Measurements from ENCODE around the gene GRK5. TPM values are rescaled to one million over a fixed set of nuclear protein-coding genes. Genes with fewer than 3 reads are reported as not detected.

GRK5 gene
- total RNA-seq, 1 donor from 2014 or later, result 21.3 TPM

- H3K4me3 Mint-ChIP-seq, result no peak overlapping the region
- ATAC-seq (ENCODE audit: low read depth), result no peak
- POLR2A ChIA-PET, result no interaction called here
These were observed 150.2 kb downstream of the GRK5 start for GRCh38 chr10:119357412-119358151.

GRCh38 chr10:119358152-119358512 lies 150.8 kb downstream of the GRK5 start:
- Mint-ChIP-seq H3K36me3 (ENCODE audit: low read depth) (peaks cover 21% of the 10 kb centered on the region), H3K4me3 (no peak overlapping the region), H3K9me3 (peaks cover 8% of the 10 kb centered on the region), H3K27ac (no peak overlapping the region), H3K4me1 (peaks cover 46% of the 10 kb centered on the region), H3K27me3 (no peaks in the 10 kb centered on the region)
- peak; percentile 40 for ATAC-seq (ENCODE audit: low read depth)
- no peak for DNase-seq
- intact Hi-C loops (cut with micrococcal nuclease), result no loop called here
- POLR2A ChIA-PET, result no interaction called here
- no peak for TF ChIP-seq CTCF (IDR thresholded peaks at IDR 0.05)
- CTCF ChIA-PET, result no interaction called here

More at GRCh38 chr10:119357412-119358151, 150.2 kb downstream of the GRK5 start:
- H3K27ac Mint-ChIP-seq, result no peak overlapping the region
- DNase-seq, result no peak
- intact Hi-C loops (cut with micrococcal nuclease), result no loop called here
- H3K9me3 Mint-ChIP-seq, result peaks cover 8% of the 10 kb centered on the region
- peaks cover 26% of the 10 kb centered on the region for H3K36me3 Mint-ChIP-seq (ENCODE audit: low read depth)
- CTCF ChIA-PET, result no interaction called here
- no peaks in the 10 kb centered on the region for H3K27me3 Mint-ChIP-seq
- H3K4me1 Mint-ChIP-seq, result peaks cover 50% of the 10 kb centered on the region
- no peak for TF ChIP-seq CTCF (IDR thresholded peaks at IDR 0.05)

DNA sequence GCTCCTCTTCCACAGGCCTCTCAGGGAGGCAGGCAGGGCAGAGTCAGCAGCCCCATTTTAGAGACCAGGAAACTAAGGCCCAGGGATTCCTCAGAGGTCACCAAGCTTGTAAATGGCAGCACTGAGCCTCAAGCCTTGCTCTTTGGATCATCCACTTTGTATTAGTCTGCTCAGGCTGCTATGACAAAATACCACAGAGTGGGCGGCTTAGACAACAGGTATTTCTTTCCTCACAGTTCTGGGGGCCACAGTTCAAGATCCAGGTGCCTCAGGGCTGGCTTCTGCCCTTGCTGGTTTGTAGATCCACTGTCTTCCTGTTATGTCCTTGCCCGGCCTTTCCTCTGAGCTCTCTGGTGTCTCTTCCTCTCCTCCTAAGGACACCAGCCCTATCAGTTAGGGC lies 151.2 kb downstream of the GRK5 start:
- H3K4me3 Mint-ChIP-seq, result no peak overlapping the region
- intact Hi-C loops (cut with micrococcal nuclease), result no loop called here
- no peak for ATAC-seq (ENCODE audit: low read depth)
- peaks cover 23% of the 10 kb centered on the region for H3K36me3 Mint-ChIP-seq (ENCODE audit: low read depth)
- peaks cover 43% of the 10 kb centered on the region for H3K4me1 Mint-ChIP-seq
- POLR2A ChIA-PET, result no interaction called here
- H3K27ac Mint-ChIP-seq, result peak overlapping the region; percentile 24
- no peak for TF ChIP-seq CTCF (IDR thresholded peaks at IDR 0.05)
- CTCF ChIA-PET, result no interaction called here
- H3K27me3 Mint-ChIP-seq, result no peaks in the 10 kb centered on the region
- peaks cover 8% of the 10 kb centered on the region for H3K9me3 Mint-ChIP-seq
- DNase-seq, result no peak

DNA sequence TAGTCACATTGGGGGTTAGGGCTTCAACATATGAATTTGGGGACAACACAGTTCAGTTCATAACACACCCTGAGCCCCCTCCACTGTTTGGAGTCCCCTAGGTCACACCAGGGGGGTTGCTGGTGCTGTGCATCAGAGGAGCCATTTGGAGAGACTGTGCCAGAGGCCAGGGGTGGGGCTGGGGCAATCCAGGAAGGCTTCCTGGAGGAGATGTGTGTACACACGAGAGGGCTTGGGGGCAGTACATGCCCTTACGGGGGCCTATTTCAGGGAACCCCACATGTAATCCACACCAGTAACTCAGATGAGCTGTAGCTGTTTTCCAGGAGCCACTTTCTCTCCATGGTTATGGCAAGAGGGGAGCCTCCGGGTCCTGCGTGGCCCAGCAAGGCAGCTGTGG lies 151.7 kb downstream of the GRK5 start:
- Mint-ChIP-seq H3K27me3 (no peaks in the 10 kb centered on the region), H3K4me1 (peaks cover 44% of the 10 kb centered on the region), H3K9me3 (peaks cover 8% of the 10 kb centered on the region), H3K36me3 (ENCODE audit: low read depth) (peaks cover 24% of the 10 kb centered on the region), H3K4me3 (no peak overlapping the region), H3K27ac (peak overlapping the region; percentile 24)
- intact Hi-C loops (cut with micrococcal nuclease), result no loop called here
- ATAC-seq (ENCODE audit: low read depth), result no peak
- DNase-seq, result no peak
- TF ChIP-seq CTCF (IDR thresholded peaks at IDR 0.05), result no peak
- CTCF ChIA-PET, result no interaction called here
- POLR2A ChIA-PET, result no interaction called here

DNA sequence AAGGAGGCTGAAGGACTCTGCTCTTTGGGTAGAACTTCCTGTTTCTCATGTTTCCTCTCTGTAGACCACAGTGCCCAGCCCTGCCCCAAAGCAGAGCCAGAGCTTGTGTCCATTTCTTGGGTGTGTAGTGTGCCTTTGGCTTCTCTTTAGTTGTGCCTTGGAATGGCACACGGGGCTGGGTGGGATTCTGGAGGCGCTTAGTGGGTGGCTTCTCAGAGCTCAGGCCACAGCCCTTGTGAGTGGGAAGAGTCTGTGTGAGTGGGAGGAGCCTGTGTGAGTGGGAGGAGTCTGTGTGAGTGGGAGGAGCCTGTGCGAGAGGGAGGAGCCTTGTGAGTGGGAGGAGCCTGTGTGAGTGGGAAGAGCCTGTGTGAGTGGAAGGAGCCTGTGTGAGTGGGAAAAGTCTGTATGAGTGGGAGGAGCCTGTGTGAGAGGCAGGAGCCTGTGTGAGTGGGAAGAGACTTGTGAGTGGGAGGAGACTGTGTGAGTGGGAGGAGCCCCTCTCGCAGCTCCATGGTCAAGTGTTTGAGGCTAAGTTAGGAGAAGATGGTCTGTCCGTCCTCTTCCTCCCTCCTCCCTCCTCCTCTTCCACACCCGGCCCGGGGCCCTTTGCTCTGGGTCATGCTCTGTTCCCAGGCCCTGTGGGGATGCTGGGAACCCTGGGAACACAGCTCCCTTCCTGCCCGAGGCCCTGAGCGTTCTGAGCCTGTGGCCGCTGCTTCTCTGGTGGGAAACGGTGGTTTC lies 153.0 kb downstream of the GRK5 start:
- POLR2A ChIA-PET, result no interaction called here

More for the DNA sequence above, 153.0 kb downstream of the GRK5 start:
- CTCF ChIA-PET, result no interaction called here
- Mint-ChIP-seq H3K4me3 (no peak overlapping the region), H3K27me3 (no peaks in the 10 kb centered on the region), H3K4me1 (peaks cover 44% of the 10 kb centered on the region), H3K27ac (no peak overlapping the region), H3K36me3 (ENCODE audit: low read depth) (peaks cover 33% of the 10 kb centered on the region), H3K9me3 (peaks cover 8% of the 10 kb centered on the region)
- intact Hi-C loops (cut with micrococcal nuclease), result no loop called here
- ATAC-seq (ENCODE audit: low read depth) (peak; percentile 49), DNase-seq (no peak)
- no peak for TF ChIP-seq CTCF (IDR thresholded peaks at IDR 0.05)

Measured in activated B cell treated with CpG ODN at 0.5 μM for 24 hours (primary cell).